ENCODE results near the gene SEMA4G. TPM values are rescaled to one million over a fixed set of nuclear protein-coding genes. Genes with fewer than 3 reads are reported as not detected.

Gene SEMA4G
- total and polyA plus RNA-seq, 2 of the 13 experiments (the other 11 are each of a cell fraction or from before 2014, with no cell fraction given), result 46.2 to 207 TPM

DNA sequence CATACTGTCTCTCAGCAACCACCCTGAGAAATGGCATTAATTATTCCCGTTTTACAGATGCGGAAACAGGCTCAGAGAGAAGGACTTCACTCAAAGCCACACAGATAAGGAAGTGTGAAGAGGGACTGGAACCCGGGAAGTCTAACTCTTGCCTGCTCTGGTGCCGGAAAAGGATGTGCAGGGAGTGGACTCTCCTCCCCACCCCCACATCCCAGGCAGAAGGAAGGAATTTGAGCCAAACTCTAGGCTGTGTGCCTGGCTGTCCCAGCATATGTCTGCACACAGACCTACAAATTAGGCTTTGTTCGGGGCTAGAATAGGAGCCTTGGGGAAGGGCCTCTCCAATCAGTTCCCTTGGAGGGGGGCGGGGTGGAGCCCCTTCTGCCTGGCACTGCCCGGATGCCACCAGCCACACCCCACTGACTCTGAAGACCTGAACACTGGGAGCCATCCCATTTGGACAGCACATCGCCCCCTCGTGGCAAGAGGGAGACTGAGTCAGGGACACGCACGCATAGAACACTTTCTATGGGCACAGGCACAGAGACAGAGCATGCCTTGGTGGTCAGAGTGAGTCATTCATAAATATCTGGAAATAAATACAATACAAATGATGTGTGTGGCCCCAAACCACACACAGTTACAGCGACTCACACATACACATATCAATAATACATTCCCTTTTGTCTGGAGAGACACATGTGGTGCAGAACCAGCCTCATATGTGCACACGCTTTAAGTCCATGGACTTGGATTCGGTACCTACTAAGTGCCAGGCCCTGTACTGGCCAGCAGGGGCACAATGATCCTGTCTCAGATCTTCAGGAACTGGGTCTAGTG, 43.4 kb downstream of the SEMA4G start (continued):
- TF ChIP-seq REST (IDR thresholded peaks at IDR 0.05; ENCODE audit: borderline replicate concordance in 1 of 2, low read depth in 1 of 2, low read length in 2 of 2) (no peak), ZIK1 (CRISPR knock-in tag; IDR thresholded peaks at IDR 0.05; ENCODE audit: borderline replicate concordance, low read depth) (no peak), ZNF619 (CRISPR knock-in tag; IDR thresholded peaks at IDR 0.05) (no peak), GZF1 (CRISPR knock-in tag; IDR thresholded peaks at IDR 0.05) (no peak), ZNF589 (CRISPR knock-in tag; conservative IDR thresholded peaks at IDR 0.05) (peak; percentile 32; the same call in 1 of the 2 replicates), ZNF567 (CRISPR knock-in tag; IDR thresholded peaks at IDR 0.05; ENCODE audit: borderline replicate concordance) (no peak), ZNF282 (IDR thresholded peaks at IDR 0.05; ENCODE audit: partially characterized antibody) (no peak), ZSCAN22 (CRISPR knock-in tag; IDR thresholded peaks at IDR 0.05) (no peak), ETV6 (CRISPR knock-in tag; conservative IDR thresholded peaks at IDR 0.05) (no peak), GRHL1 (CRISPR knock-in tag; conservative IDR thresholded peaks at IDR 0.05) (no peak), ZBTB2 (CRISPR knock-in tag; IDR thresholded peaks at IDR 0.05; ENCODE audit: low read depth) (no peak), CERS6 (CRISPR knock-in tag; IDR thresholded peaks at IDR 0.05) (no peak), ZNF124 (CRISPR knock-in tag; IDR thresholded peaks at IDR 0.05) (0 out of 2 replicates have a peak, but pooled peaks have one; percentile 32), LBX2 (CRISPR knock-in tag; IDR thresholded peaks at IDR 0.05; ENCODE audit: borderline replicate concordance) (no peak), ZNF713 (CRISPR knock-in tag; IDR thresholded peaks at IDR 0.05) (no peak)
